Germinal center (tissue), 1 donor: ENCODE measurements around the gene TMEM123.

ENCODE experiments used
- DNase-seq: peaks from one replicate; pipeline ENCODE4 v3.0.0; 2012; ENCODE audit warnings: mixed read lengths, low spot score

The TMEM123 gene

GRCh38 chr11:102471474-102471873 lies 18.9 kb upstream of the TMEM123 start:
- no peak for DNase-seq

GRCh38 chr11:102470251-102470650 lies 17.7 kb upstream of the TMEM123 start:
- DNase-seq = no peak

GRCh38 chr11:102469196-102469821 lies 16.7 kb upstream of the TMEM123 start:
- DNase-seq = no peak

GRCh38 chr11:102468616-102469195 lies 16.1 kb upstream of the TMEM123 start:
- DNase-seq = no peak

GRCh38 chr11:102467853-102468580 lies 15.5 kb upstream of the TMEM123 start:
- DNase-seq = no peak

- DNase-seq = no peak
These were observed 14.6 kb upstream of the TMEM123 start for GRCh38 chr11:102467080-102467708.

- DNase-seq = no peak
These were observed 13.1 kb upstream of the TMEM123 start for GRCh38 chr11:102465696-102466095.

GRCh38 chr11:102464859-102465500 lies 12.4 kb upstream of the TMEM123 start:
- DNase-seq = no peak

- DNase-seq = no peak
These were observed 11.5 kb upstream of the TMEM123 start for GRCh38 chr11:102464037-102464436.

GRCh38 chr11:102462610-102463009 lies 10.0 kb upstream of the TMEM123 start:
- DNase-seq = no peak

GRCh38 chr11:102459393-102459792 lies 6.8 kb upstream of the TMEM123 start:
- no peak for DNase-seq

- DNase-seq = no peak
These were observed 6.0 kb upstream of the TMEM123 start for GRCh38 chr11:102458548-102458947.

- DNase-seq = no peak
These were observed 5.3 kb upstream of the TMEM123 start for GRCh38 chr11:102457865-102458264.

- no peak for DNase-seq
These were observed 4.6 kb upstream of the TMEM123 start for GRCh38 chr11:102457056-102457677.

GRCh38 chr11:102456381-102456780 lies 3.8 kb upstream of the TMEM123 start:
- no peak for DNase-seq

GRCh38 chr11:102453921-102454320 lies 1.4 kb upstream of the TMEM123 start:
- no peak for DNase-seq

- DNase-seq = no peak
These were observed 734 bp upstream of the TMEM123 start for GRCh38 chr11:102453302-102453695.

- peak; percentile 74 for DNase-seq
These were observed 694 bp downstream of the TMEM123 start for GRCh38 chr11:102451681-102452460.

GRCh38 chr11:102451041-102451680 lies 1.4 kb downstream of the TMEM123 start:
- no peak for DNase-seq
